H1 (cell line): Measurements from ENCODE around the gene ZBTB48. TPM values are rescaled to one million over a fixed set of nuclear protein-coding genes. Genes with fewer than 3 reads are reported as not detected.

ENCODE experiments used
- CTBP2 ChIP-seq: IDR thresholded peaks from 2 replicates; pipeline ENCODE4 v1.7.0; 2011; ENCODE audit warnings: borderline replicate concordance, mild to moderate bottlenecking, moderate library complexity, mixed read lengths, low read length; ENCODE audit not compliant: insufficient read depth, insufficient read length
- GABPA ChIP-seq: IDR thresholded peaks from 2 replicates; pipeline ENCODE4 v1.6.1; 2011; ENCODE audit warnings: mild to moderate bottlenecking, low read length, moderate library complexity, borderline replicate concordance; ENCODE audit not compliant: insufficient read depth
- KDM1A ChIP-seq: fragments of 200-600, 300-600 bp; sonication (generic); IDR thresholded peaks from 2 replicates; pipeline ENCODE4 v1.7.1; 2016; ENCODE audit warnings: mild to moderate bottlenecking, low read length, borderline replicate concordance
- MAFK ChIP-seq: IDR thresholded peaks from 2 replicates; pipeline ENCODE4 v1.6.1; 2012; ENCODE audit warnings: low read depth, mild to moderate bottlenecking, improper control_type of control experiment, low read length
- POLR2A ChIP-seq, 2 experiments: IDR thresholded peaks; 1 replicate in 1 of 2; 2 replicates in 1 of 2; pipeline ENCODE4 v1.6.1; 2011; ENCODE audit warnings: low read depth in 2 of 2, low read length in 2 of 2, mild to moderate bottlenecking in 2 of 2; ENCODE audit errors: control extremely low read depth in 1 of 2
- YY1 ChIP-seq: IDR thresholded peaks from 2 replicates; pipeline ENCODE4 v1.6.1; 2011; ENCODE audit warnings: low read depth, mild to moderate bottlenecking, low read length
- polyA plus RNA-seq, 7 experiments: library from polyadenylated mRNA; depleted of rRNA in 3 of 7; stranded (reverse) in 5 of 7; unstranded in 2 of 7; fragments of >200 nt in 5 of 7; fragments of 200-250 nt in 2 of 7; gene quantifications; 1 replicate in 5 of 7; 2 replicates in 1 of 7; 4 replicates in 1 of 7; pipeline versions ENCODE4 v1.2.1 to v1.2.3, GENCODE V29; 2011 to 2013; ENCODE audit warnings: missing spikeins in 2 of 7, mixed read lengths in 2 of 7
- total RNA-seq: library from RNA; stranded (reverse); fragmentation: NEBNext Ultra II Directional; extraction: Animal tissue kit (Norgen Biotek cat#: 25700); gene quantifications from 2 replicates; pipeline ENCODE4 v1.2.1, GENCODE V29; 2021

The ZBTB48 gene
- total and polyA plus RNA-seq, 2 of the 8 experiments (the other 6 are each of a cell fraction or from before 2014, with no cell fraction given) = 28.2 to 28.8 TPM

DNA sequence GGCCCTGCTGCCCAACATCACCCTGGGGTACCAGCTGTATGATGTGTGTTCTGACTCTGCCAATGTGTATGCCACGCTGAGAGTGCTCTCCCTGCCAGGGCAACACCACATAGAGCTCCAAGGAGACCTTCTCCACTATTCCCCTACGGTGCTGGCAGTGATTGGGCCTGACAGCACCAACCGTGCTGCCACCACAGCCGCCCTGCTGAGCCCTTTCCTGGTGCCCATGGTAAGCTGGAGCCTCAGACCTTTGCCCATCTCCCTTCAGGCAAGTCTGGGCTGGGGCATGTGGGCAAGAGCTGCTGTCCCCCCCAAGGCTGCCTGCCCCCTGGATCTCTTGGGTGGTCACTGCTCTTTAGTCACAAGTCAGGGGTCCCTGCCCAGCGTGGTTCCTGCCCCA is 8.8 kb upstream of the ZBTB48 start (continued):
- TF ChIP-seq GABPA (no peak), KDM1A (no peak), MAFK (no peak), POLR2A (IDR thresholded peaks at IDR 0.05; ENCODE audit: control extremely low read depth in 1 of 2, low read depth in 2 of 2, low read length in 2 of 2) (no peak), YY1 (no peak), CTBP2 (no peak)
